Measurements from ENCODE around the gene KIF5C. TPM values are rescaled to one million over a fixed set of nuclear protein-coding genes. Genes with fewer than 3 reads are reported as not detected.

Gene KIF5C
- total and polyA plus RNA-seq, 4 donors, result 0.06 to 0.25 (median 0.14) TPM

- no peak for TF ChIP-seq YY1 (IDR thresholded peaks at IDR 0.05)
- TF ChIP-seq TAF1 (conservative IDR thresholded peaks at IDR 0.05), result no peak
- no peak for TF ChIP-seq JUND (IDR thresholded peaks at IDR 0.05)
- TF ChIP-seq FOXA1 (IDR thresholded peaks at IDR 0.05), result no peak
- no peak for TF ChIP-seq RXRA (IDR thresholded peaks at IDR 0.05)
- Histone ChIP-seq H3K27me3 (ENCODE audit: control insufficient read depth in 4 of 4, insufficient read depth in 4 of 4, low read length in 3 of 4) (no peaks in the 10 kb centered on the region), H3K9ac (ENCODE audit: low read depth in 1 of 2, low read length in 2 of 2) (no peak overlapping the region), H3K4me1 (ENCODE audit: control insufficient read depth in 4 of 4, insufficient read depth in 4 of 4, low read length in 3 of 4) (peaks cover 0 to 13% (median 5%) of the 10 kb centered on the region in 4 donors), H3K4me3 (ENCODE audit: low read depth in 1 of 3, low read length in 3 of 3) (no peak overlapping the region), H3K36me3 (ENCODE audit: control insufficient read depth in 4 of 4, insufficient read depth in 3 of 4, low read depth in 1 of 4, low read length in 3 of 4) (no peaks in the 10 kb centered on the region), H3K9me3 (ENCODE audit: control insufficient read depth in 4 of 4, low read length in 3 of 4) (no peaks in the 10 kb centered on the region), H3K27ac (ENCODE audit: low read depth in 1 of 2, low read length in 2 of 2) (no peak overlapping the region)
- DNase-seq (ENCODE audit: low spot score), result no peak
- 86% methylated on average over 6 of the region's 6 CpGs for WGBS
Observed at GRCh38 chr2:148981324-148981723, 106.3 kb downstream of the KIF5C start.

DNA sequence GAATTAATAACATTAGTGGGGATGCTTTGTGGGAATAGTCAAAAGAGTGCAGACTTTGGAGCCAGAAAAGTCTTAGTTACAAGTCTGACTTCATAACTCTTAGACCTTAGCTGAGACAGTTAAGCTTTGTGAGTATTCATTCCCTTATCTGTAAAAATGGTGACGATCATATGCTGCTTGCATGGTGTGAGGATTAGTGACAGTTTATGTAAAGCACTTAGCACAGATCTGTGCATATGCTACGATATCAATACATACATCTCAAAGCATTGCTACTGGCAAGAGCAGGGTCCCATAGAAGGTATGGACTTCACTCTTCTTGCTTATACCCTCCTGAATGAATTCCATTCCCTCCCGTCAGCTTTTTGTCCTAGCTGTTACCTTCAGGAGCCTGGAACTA, 106.8 kb downstream of the KIF5C start:
- WGBS, result 92% methylated on average over 3 of the region's 3 CpGs
- DNase-seq (ENCODE audit: low spot score), result no peak
- Histone ChIP-seq H3K9me3 (ENCODE audit: control insufficient read depth in 4 of 4, low read length in 3 of 4) (no peaks in the 10 kb centered on the region), H3K27ac (ENCODE audit: low read depth in 1 of 2, low read length in 2 of 2) (no peak overlapping the region), H3K4me3 (ENCODE audit: low read depth in 1 of 3, low read length in 3 of 3) (no peak overlapping the region), H3K27me3 (ENCODE audit: control insufficient read depth in 4 of 4, insufficient read depth in 4 of 4, low read length in 3 of 4) (no peaks in the 10 kb centered on the region), H3K9ac (ENCODE audit: low read depth in 1 of 2, low read length in 2 of 2) (no peak overlapping the region), H3K36me3 (ENCODE audit: control insufficient read depth in 4 of 4, insufficient read depth in 3 of 4, low read depth in 1 of 4, low read length in 3 of 4) (no peaks in the 10 kb centered on the region), H3K4me1 (ENCODE audit: control insufficient read depth in 4 of 4, insufficient read depth in 4 of 4, low read length in 3 of 4) (peaks cover 0 to 13% (median 5%) of the 10 kb centered on the region in 4 donors)
- TF ChIP-seq HNF4G (IDR thresholded peaks at IDR 0.05) (no peak), ATF3 (IDR thresholded peaks at IDR 0.05) (no peak), JUND (IDR thresholded peaks at IDR 0.05) (no peak), REST (IDR thresholded peaks at IDR 0.05) (no peak), NR2F2 (IDR thresholded peaks at IDR 0.05) (no peak), FOXA2 (IDR thresholded peaks at IDR 0.05) (no peak), GABPA (IDR thresholded peaks at IDR 0.05 in 1 of 2, conservative IDR thresholded peaks at IDR 0.05 in 1 of 2) (no peak), EGR1 (IDR thresholded peaks at IDR 0.05; ENCODE audit: low read depth in 2 of 2) (no peak)

DNA sequence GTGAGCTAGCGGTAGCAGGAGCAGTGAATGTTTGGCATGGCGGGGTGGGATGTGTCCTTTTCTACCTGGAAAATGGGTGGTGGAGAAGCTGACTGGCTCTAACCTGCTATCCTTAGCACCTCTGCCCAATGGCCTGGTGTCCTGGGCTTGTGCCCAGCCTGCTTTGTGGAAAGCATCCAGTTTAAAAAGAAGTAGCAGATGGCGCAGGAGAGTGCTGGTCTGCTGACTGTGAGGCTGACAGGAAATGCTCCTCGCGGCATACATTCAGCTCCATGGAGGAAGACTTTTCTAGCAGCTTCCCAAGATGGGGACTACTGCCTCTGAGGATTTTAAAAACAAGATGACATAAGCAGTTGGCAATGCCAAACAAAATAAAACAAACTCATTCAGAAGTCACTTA, 107.3 kb downstream of the KIF5C start:
- Histone ChIP-seq H3K4me3 (ENCODE audit: low read depth in 1 of 3, low read length in 3 of 3) (no peak overlapping the region), H3K4me1 (ENCODE audit: control insufficient read depth in 4 of 4, insufficient read depth in 4 of 4, low read length in 3 of 4) (peaks cover 0 to 13% (median 5%) of the 10 kb centered on the region in 4 donors), H3K27me3 (ENCODE audit: control insufficient read depth in 4 of 4, insufficient read depth in 4 of 4, low read length in 3 of 4) (no peaks in the 10 kb centered on the region), H3K36me3 (ENCODE audit: control insufficient read depth in 4 of 4, insufficient read depth in 3 of 4, low read depth in 1 of 4, low read length in 3 of 4) (no peaks in the 10 kb centered on the region), H3K9me3 (ENCODE audit: control insufficient read depth in 4 of 4, low read length in 3 of 4) (no peaks in the 10 kb centered on the region), H3K9ac (ENCODE audit: low read depth in 1 of 2, low read length in 2 of 2) (no peak overlapping the region), H3K27ac (ENCODE audit: low read depth in 1 of 2, low read length in 2 of 2) (no peak overlapping the region)
- TF ChIP-seq HNF4A (conservative IDR thresholded peaks at IDR 0.05) (no peak), RXRA (IDR thresholded peaks at IDR 0.05) (no peak), ATF3 (IDR thresholded peaks at IDR 0.05) (no peak), FOXA1 (IDR thresholded peaks at IDR 0.05) (no peak), RAD21 (IDR thresholded peaks at IDR 0.05) (no peak), JUND (IDR thresholded peaks at IDR 0.05) (no peak), GABPA (IDR thresholded peaks at IDR 0.05 in 1 of 2, conservative IDR thresholded peaks at IDR 0.05 in 1 of 2) (no peak), SP1 (IDR thresholded peaks at IDR 0.05) (no peak), YY1 (IDR thresholded peaks at IDR 0.05) (no peak), MAX (IDR thresholded peaks at IDR 0.05) (no peak), TAF1 (conservative IDR thresholded peaks at IDR 0.05) (no peak), NR2F2 (IDR thresholded peaks at IDR 0.05) (no peak), EGR1 (IDR thresholded peaks at IDR 0.05; ENCODE audit: low read depth in 2 of 2) (no peak)
- 90% methylated on average over 5 of the region's 5 CpGs for WGBS
- DNase-seq (ENCODE audit: low spot score), result no peak
